ENCODE data around the gene LMBR1.

Gene LMBR1

GRCh38 chr7:156802214-156802613 is 90.8 kb downstream of the LMBR1 start:
- DNase-seq (ENCODE audit: low read depth in 2 of 2), result no peak

DNA sequence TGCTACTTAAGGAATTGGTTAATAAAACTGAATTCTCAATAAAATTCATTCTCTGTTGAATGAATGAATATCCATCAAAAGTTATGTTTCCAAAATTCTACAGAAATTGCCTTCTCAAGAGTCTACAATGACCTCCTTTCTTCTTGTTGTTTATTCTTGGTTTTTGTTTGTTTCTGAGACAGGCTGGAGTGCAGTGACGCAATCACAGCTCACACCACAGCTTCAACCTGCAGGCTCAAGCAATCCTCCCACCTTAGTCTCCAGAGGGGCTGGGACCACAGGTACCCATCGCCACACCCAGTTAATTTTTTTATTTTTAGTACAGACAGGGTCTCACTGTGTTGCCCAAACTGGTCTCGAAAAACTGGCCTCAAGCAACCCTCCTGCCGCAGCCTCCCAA is 97.6 kb downstream of the LMBR1 start:
- no peak for DNase-seq (ENCODE audit: low read depth in 2 of 2)

GRCh38 chr7:156793334-156793733 is 99.6 kb downstream of the LMBR1 start:
- DNase-seq (ENCODE audit: low read depth in 2 of 2), result no peak

DNA sequence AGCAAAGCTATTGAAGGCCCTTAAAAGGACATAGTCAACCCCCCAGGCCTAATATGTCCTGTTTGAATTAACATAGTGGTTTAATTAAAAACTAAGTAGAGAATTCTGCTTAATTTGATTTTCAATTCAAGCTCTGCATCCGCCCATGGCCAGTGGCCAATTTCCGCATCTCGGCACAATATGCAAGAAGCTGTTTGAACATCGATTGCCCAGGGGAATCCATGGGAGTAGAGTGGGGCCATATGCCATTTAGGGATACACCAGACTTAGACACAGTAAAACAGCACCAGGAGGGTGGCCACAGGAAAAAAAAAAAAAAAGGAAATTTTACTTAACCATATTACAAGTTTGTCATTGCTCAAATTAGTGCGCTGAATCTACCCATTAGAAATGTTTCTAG is 100.4 kb downstream of the LMBR1 start:
- DNase-seq (ENCODE audit: low read depth in 2 of 2), result no peak

DNA sequence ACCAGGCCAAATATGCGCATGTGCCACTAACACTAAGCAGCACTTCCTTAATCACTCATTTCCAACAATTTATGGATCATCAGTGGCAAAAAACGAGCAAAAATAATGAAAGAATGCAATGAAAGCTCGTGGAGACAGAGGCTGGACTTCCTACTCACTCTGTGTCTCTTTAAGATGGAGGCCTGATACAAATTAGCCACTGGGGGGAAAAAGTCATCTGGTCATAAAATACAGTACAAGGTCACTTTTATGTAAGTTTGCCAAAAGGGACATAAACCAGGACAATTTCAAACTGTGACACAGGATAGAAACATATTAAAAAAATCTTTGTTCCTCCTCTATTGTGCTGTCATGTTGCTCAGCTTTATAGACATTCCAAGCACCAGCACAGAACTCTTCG is 101.7 kb downstream of the LMBR1 start:
- no peak for DNase-seq (ENCODE audit: low read depth in 2 of 2)

DNA sequence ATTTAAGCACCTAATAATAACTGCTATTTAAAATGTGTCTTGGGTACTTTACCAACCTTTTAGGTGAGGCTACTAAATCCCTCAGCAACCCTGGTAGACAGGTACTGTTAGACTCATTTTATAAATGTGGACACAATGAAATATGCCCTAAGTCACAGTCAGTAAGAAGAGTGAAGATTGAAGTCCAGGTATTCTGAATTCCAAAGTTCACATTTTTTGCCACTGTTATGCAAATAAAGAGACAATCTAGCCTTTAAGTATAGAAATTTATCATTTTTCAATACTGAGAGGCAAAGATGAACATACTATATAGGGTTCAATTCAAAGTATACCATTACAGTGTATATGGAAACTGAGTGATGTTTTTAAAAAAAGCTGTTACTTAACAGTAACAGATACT is 102.7 kb downstream of the LMBR1 start:
- no peak for DNase-seq (ENCODE audit: low read depth in 2 of 2)

GRCh38 chr7:156785998-156786543 is 106.9 kb downstream of the LMBR1 start:
- DNase-seq (ENCODE audit: low read depth in 2 of 2), result no peak

GRCh38 chr7:156783864-156784263 is 109.1 kb downstream of the LMBR1 start:
- DNase-seq (ENCODE audit: low read depth in 2 of 2), result no peak

DNA sequence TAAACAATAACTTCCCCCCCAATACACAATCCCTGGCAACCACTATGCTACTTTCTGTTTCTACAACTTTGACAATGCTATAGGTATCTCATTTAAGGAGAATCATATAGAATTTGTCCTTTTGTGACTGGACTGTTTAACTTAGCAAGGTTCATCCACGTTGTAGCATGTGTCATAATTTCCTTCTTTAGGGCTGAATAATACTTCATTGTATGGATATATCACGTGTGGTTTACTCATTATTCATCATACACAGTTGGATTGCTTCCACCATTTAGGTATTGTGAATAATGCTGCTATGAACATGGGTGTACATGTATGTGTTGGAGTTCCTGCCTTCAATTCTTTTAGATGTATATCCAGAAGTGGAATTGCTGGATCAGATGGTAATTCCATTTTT is 111.0 kb downstream of the LMBR1 start:
- no peak for DNase-seq (ENCODE audit: low read depth in 2 of 2)

- peak in 1 of 2 donors; percentile 20 for DNase-seq (ENCODE audit: low read depth in 2 of 2)
These were observed 112.1 kb downstream of the LMBR1 start for GRCh38 chr7:156780724-156781455.

GRCh38 chr7:156778668-156779067 is 114.3 kb downstream of the LMBR1 start:
- DNase-seq (ENCODE audit: low read depth in 2 of 2), result no peak

DNA sequence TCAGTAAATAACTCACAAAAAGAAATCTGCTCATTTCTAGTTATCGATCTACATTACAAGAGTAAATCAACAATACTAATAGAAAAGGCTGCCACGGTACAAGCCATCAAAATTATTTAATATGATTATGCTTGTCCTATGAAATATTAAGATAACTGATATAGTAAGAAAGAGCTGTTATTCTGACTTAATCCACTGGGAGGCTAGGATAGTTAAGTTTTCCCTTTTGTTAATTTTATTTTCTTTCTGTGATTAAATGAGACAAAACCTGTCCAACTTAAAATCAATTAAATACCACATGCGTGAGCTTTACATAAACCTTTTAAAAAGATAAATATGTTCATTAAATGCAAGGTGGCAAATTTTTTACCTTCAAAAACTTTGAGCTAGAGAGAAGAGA is 114.8 kb downstream of the LMBR1 start:
- no peak for DNase-seq (ENCODE audit: low read depth in 2 of 2)

DNA sequence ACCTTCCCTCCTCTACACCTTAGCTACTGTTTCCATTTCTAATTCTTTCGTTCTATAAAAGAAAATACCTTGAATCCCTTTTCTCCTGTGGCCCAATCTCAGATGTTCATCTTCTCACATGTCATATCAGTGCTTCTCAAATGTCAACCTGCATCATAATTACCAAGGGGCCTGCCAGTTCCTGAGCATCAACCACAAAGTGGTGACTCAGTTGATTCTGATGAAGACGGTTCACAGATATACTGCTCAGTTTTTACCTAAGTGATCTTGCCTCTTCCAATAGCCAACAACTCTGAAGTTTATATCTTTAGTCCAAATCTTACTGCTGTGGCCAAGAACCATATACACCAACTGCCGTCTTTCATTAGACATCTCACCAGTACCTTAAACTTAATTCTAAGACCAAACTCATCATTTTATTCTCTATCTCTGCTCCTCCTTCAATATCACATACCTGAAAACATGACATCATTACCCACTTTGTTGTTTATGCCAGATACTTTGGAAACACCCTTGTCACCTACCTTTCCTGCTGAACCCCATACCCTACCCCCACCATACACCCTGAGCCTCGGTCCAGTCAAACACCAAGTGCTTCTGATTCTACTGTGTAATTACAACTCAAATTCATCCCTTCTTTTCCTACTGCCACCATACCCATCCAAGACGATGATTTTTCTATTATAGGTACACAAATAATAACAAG is 115.5 kb downstream of the LMBR1 start:
- peak; percentile 33 to 47 for DNase-seq (ENCODE audit: low read depth in 2 of 2)

- no peak for DNase-seq (ENCODE audit: low read depth in 2 of 2)
These were observed 116.5 kb downstream of the LMBR1 start for GRCh38 chr7:156776527-156776926.

- DNase-seq (ENCODE audit: low read depth in 2 of 2), result no peak
These were observed 119.0 kb downstream of the LMBR1 start for GRCh38 chr7:156773966-156774365.

DNA sequence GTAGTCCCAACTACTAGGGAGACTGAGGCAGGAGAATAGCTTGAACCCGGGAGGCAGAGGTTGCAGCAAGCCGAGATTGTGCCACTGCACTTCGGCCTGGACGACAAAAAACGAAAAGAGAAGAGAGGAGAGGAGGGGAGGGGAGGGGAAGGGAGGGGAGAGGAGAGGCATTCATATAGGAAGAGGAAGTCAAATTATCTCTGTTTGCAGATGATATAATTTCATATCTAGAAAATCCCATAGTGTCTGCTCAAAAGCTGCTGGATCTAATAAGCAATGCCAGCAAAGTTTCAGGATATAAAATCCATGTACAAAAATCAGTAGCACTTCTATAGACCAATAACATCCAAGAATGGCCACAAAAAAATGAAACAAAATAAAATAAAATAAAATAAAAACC is 120.3 kb downstream of the LMBR1 start:
- no peak for DNase-seq (ENCODE audit: low read depth in 2 of 2)

GRCh38 chr7:156768698-156769472 is 124.1 kb downstream of the LMBR1 start:
- peak; percentile 10 to 20 for DNase-seq (ENCODE audit: low read depth in 2 of 2)

DNA sequence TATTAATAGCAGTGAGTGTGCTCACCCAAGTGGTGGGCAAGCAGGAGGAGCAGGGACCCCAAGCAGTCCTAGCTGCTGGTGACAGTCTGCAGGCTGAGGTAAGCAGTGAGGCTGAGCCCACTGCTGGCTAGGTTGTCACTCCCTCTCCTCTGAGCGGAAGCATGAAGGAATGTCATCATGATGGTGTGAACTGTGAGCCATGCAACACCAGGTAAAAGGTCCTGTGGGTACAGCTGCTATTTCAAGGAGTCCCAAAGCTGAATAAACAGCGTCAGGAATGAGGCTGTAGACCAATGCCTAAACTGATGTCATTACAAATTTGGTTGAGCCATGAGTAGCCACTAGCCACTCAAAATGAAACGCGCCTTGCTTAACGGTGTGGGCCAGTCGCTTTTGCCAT is 126.3 kb downstream of the LMBR1 start:
- no peak for DNase-seq (ENCODE audit: low read depth in 2 of 2)

DNA sequence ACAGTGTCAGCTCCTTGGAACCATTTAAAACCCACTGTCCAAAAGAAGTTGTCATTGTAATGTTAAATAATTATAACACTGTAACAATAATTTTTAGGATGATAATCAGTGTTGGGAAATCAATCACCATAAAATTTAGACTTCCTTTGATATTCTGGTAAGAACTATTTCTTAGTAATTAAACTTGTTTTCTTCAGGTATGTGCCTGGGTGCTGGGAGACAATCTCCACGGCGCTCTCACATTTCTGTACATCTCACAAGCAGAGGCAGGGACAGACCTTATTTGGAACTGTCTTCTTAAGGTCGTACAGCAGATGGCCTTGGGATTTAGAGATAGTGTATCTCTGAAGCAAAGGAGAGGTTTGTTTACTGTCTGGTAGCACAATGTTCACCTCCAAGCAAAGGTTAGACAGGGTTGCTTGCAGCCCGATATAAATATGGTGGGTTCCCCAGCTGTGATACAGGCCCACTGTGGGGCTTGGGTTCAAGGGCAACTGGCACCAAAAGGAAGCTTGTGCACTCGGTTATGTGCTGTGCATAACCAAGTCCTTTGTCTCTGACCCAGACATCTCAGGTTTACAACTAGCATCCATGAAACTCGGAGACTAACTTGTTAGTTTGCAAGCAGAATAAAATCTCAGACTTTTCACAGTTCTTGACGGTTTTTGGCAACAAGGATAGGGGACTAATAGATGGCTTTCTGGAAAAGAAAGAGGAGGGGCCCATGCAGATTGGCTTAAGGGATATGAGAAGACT is 126.9 kb downstream of the LMBR1 start:
- no peak for DNase-seq (ENCODE audit: low read depth in 2 of 2)

- DNase-seq (ENCODE audit: low read depth in 2 of 2), result no peak
These were observed 128.2 kb downstream of the LMBR1 start for GRCh38 chr7:156764766-156765165.

- DNase-seq (ENCODE audit: low read depth in 2 of 2), result no peak
These were observed 128.8 kb downstream of the LMBR1 start for GRCh38 chr7:156764016-156764669.
